HG03108 (cell line): ENCODE measurements around the gene TLR5.
"Not testable (repeated sequence)": the region's sequence is repeated elsewhere in the genome, so short reads cannot be mapped to it uniquely, and the experiment has no call there.

Experiments used
- ATAC-seq: cut with Tn5 transposase; IDR thresholded peaks from one replicate; pipeline ENCODE4 v1.9.1; 2021; ENCODE audit warnings: moderate library complexity; ENCODE audit not compliant: unreplicated experiment

The TLR5 gene, protein sequence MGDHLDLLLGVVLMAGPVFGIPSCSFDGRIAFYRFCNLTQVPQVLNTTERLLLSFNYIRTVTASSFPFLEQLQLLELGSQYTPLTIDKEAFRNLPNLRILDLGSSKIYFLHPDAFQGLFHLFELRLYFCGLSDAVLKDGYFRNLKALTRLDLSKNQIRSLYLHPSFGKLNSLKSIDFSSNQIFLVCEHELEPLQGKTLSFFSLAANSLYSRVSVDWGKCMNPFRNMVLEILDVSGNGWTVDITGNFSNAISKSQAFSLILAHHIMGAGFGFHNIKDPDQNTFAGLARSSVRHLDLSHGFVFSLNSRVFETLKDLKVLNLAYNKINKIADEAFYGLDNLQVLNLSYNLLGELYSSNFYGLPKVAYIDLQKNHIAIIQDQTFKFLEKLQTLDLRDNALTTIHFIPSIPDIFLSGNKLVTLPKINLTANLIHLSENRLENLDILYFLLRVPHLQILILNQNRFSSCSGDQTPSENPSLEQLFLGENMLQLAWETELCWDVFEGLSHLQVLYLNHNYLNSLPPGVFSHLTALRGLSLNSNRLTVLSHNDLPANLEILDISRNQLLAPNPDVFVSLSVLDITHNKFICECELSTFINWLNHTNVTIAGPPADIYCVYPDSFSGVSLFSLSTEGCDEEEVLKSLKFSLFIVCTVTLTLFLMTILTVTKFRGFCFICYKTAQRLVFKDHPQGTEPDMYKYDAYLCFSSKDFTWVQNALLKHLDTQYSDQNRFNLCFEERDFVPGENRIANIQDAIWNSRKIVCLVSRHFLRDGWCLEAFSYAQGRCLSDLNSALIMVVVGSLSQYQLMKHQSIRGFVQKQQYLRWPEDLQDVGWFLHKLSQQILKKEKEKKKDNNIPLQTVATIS

DNA sequence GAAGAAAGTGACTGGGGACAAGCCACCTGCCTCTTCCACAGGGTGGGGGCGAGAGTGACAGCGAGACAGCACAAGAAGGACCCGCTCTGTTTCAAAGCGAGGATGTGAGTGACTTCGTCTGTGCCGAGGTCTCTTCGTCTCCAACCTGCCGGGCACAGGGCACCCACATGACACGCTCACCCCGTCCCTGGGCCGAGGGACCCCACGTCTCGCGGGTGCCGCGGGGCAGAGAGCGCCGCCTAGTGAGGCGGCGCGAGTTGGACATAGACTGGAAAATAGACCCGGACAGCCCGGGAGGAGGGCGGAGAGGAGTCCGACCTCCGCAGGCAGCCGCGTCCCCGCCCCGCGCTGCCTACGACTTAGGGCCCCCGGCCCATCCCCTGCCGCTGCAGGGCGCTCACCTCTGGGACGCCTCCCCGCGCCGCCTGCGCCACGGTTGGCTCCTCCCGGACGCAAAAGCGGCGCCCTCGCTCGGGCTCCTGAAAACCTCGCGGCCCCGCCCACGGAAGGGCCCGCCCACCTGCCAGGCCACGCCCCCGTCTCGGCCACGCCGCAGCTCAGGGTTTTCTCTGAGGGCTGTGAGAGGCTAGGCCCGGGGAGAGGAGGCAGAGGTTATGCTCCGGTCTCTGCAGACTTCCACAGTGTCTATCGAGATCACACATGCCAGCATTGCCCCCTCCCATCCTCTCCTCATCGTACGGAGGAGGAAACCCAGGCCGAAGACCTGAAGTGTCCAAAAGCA is at the start of gene TLR5:
Gene TLR5 (minus strand): TSS at position 454 of the 742 bp plus-strand sequence. CDS start 30,217 bp downstream, outside the sequence.
- ATAC-seq: peak; percentile 94

DNA sequence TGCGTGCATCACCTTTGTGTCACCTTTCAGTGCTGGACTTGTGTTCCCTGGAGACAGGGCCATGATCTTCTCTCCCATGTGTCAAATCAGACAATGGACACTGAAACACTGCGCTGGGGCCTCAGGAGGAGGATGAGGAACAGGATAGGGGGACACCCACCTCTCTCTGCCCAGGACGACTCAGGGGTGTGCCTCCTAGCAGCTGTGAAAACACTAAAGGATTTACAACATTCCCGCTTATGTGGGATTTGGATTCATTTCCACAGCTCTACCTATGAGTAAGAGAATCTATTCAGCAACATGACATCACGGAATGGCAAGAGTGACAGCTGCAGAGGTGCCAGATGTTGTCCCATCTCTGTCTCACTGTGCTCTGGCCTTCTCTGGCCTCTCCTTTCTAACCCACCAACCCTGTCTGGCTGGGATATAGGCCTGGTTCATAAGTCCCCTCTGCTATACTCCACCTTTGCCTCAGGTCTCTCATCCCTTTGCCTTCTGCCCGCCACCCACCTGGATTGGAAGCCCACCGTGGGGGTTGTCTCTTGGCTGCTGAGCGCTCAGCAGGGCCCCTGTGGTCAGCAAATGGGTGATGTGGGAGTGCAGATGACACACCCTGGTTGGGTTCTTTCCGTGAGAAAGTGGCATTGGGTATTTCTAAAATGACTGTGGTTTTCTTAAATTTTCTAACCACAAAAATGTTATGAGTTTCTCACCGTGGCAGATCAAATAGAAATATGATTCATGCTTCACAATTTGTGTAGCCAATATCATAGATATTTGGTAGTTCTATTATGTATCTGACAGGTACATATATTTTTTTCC is 47.1 kb upstream of the TLR5 start:
- peak; percentile 48 for ATAC-seq

DNA sequence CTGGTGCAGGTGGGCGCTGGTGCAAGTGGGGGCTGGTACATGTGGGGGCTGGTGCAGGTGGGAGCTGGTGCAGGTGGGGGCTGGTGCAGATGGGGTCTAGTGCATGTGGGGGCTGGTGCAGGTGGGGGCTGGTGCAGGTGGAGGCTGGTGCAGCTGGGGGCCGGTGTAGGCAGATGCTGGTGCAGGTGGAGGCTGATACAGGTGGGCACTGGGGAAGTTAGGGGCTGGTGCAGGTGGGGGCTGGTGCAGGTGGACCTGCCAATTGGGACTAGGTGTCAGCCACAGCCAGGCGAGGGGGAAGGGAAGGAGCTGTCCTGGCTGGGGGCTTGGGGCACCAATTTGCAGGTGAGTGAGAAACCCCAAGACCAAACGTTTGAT is 46.5 kb upstream of the TLR5 start:
- ATAC-seq: no peak

DNA sequence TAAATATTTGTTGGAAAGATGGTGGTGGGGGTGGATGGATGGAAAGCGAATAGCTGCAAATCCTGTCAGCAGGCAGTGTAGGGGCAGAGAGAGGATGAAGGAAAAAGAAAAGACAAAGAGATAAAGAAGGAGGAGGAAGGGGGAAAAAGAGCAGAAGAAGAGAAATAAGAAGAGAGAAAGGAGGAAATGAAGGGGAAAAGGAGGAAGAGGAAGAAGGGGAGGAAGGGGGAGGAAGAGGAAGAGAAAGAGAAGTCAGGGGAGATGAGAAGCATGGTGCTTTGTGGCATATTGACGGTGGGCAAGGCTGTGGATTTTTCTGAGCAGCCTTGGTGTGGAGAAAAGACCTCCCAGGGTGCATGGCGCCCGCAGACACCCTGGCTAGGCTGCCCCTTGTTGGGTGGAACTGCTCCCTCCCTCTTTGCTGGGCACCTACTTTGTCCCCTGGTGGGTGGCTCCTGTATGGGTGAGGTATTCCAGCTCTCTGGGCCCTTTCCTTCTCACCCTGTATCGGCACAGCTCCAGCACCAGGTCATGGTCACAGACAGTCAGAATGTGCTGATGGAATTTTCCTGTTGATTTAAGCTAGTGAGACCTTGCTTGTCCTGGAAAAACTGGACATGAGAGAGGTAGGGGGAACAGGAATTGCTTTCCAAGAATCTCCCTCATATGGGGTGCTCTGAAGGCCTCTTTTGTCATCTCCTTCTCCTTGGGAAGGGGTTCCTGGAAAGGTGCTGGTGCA is 45.7 kb upstream of the TLR5 start:
- no peak for ATAC-seq

DNA sequence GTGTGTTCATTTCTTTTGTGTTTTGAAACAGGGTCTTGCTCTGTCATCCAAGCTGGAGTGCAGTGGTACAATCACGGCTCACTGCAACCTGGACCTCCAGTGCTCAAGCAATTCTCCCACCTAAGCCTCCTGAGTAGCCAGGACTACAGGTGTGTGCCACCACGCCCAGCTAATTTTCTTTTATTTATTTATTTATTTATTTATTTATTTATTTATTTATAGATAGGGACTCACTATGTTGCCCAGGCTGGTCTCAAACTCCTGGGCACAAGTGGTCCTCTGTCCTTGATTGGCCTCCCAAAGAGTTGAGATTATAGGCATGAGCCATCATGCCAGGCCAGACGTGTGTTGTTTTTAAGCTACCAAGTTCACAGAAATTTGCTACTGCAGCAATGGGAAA is 43.8 kb upstream of the TLR5 start:
- no peak for ATAC-seq

DNA sequence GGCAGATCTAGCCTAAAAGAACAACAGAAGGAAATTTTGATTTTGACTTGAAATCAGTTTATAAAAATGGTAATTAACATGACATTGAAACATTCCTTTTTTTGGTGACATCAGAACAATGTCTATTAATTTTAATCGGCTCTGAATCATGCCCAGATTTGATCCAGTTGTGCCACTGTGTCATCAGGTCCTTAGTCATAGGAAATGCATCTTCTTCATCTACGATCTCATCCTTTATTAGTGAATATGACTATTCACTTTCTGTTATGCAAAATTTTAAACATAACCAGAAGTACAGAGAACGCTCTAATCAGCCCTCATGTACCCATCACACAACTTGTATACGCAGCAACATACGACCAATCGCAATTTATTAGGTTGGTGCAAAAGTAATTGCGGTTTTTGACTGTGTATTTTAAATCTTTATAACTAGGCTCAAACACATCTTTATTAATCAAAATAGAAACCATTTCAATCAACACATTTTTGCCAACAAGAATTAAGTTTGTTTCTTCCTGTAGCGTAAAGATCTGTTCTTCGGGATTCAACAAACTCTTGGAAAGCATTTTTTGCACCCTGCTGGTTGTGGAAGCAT is 40.3 kb upstream of the TLR5 start:
- no peak for ATAC-seq

DNA sequence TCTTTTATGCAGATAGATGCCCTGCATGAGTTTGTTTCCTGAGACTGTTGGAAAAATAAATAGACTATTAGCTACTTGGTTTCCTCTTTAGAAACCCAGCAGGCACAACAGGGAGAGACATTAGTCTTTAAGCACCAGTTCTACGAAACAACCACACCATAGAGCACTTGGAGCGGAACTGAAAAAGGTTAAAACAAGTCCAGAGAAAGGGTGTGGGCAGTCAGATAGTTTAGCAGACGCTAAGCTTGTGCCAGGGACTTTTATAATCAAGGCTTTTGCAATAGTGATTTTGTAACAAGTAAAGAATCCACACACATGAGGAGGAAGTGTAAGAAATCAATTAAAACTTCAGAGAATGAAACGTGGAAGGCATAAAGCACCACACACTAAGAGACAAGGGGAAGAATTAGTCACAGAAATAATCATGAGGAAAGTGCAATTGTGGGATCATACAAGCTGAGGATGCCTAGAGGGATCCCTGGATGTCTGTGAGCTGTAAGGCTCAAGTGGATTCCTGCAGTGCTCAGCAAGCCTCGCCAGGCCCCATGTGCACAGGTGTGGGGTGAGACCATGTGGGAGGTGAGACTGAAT is 37.8 kb upstream of the TLR5 start:
- no peak for ATAC-seq

DNA sequence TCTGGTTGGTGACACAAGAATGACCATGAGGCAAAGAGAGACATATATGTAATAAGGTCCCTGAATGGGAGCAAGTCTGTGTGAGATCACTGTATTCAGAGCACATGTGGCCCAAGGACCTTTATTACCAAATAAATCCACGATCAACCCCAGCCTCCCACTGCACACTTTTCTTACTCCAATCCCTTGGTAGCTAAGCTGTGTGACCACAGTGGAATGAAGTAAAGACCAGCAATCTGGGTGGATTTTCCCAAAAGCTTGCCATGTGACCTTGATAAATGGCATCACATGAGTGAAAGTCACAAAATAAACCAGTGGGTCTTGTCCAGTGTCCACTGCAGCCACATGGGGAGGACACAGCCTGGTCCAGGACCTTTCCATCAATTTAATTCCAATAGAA is 36.7 kb upstream of the TLR5 start:
- no peak for ATAC-seq

DNA sequence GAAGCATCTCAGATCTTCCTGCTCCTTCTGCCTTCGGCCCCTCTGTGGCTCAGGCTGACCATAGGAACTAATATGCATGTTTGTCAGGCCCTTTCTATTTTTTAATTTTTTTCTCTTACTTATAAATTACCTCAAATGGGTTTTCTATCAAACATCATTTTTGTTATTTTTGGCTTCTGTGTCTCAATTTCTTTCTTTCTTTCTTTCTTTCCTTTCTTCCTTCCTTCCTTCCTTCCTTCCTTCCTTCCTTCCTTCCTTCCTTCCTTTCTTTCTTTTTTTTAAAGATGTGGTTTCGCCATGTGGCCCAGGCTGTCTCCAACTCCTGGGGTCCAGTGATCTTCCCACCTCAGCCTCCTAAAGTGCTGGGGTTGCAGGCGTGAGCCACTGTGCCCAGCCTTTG is 36.2 kb upstream of the TLR5 start:
- no peak for ATAC-seq

DNA sequence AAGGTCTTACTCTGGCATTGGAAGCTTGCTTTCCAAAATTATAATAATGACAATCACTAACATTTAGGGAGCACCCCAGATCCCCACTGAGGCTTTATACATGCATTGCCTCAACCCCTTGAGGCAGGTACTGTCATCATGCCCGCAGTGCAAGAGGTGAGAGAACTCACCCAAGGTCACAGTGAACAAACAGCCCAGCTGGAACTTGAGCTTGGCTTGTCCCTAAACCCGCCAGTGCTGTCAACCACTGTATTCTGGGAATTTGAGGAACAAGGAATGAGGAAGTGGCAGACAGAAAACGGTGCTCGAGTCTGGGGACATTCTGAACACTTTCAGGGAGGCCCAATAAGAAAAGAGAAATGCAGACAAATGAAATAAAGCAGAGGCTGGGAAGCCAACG is 34.6 kb upstream of the TLR5 start:
- ATAC-seq: no peak

DNA sequence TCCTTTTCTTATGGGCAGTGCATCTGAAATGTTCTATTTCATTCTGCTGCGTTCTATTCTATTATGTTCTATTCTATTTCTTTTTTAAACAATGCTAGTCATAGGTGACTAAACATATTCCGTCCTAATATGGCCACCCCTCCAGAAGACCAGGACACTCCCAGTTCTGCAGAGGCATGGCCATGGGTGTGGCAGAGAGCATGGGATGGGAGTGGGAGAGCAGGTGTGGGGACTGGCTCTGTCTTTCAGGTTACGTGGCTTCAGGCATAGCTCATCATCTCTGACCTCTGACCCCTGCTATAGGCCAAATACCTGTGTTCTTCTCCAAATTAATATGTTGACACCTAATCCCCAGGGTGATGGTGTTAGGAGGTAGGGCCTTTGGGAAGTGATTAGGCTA is 33.4 kb upstream of the TLR5 start:
- ATAC-seq: no peak

DNA sequence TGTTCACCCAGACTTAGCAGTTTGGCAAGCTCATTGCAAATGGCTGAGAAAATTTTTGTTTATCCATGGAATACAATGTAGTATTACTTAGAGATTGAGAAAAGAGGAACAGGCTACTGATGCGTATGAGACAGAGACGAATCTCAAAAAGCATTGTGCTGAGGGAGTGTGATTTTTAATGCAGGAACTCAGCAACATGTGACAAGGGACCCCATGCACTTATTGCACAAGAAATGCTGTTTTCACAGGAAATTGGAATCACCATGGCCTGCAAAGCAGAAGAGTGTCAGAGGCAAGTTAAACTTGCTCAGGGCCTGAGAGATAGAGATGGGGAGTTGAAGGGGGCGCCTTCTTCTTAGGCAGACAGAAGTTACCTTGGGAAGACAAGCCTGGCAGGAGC is 32.6 kb upstream of the TLR5 start:
- no peak for ATAC-seq

DNA sequence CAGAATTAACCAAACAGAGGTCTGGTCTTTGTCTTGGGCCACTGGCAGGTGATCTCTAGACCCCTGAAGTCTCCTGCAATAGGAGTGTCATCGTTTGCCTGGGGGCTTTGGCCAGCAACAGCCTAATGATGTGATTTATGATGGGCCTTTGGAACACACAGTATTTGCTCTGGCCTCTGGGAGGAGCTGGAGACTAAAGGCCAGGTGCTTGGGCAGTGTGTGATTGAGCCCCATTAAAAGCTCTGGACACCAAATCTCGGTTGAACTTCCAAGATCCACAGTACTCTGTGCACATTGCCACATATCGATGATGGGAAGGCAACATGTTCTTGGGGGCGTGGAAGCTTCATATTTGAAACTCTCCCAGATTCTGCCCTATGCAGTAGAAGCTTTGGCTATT is 32.0 kb upstream of the TLR5 start:
- ATAC-seq: no peak

DNA sequence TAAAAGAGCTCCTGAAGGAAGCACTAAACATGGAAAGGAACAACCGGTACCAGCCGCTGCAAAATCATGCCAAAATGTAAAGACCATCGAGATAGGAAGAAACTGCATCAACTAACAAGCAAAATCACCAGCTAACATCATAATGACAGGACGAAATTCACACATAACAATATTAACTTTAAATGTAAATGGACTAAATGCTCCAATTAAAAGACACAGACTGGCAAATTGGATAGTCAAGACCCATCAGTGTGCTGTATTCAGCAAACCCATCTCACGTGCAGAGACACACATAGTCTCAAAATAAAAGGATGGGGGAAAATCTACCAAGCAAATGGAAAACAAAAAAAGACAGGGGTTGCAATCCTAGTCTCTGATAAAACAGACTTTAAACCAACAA is 26.4 kb upstream of the TLR5 start:
- ATAC-seq: not testable (repeated sequence)

DNA sequence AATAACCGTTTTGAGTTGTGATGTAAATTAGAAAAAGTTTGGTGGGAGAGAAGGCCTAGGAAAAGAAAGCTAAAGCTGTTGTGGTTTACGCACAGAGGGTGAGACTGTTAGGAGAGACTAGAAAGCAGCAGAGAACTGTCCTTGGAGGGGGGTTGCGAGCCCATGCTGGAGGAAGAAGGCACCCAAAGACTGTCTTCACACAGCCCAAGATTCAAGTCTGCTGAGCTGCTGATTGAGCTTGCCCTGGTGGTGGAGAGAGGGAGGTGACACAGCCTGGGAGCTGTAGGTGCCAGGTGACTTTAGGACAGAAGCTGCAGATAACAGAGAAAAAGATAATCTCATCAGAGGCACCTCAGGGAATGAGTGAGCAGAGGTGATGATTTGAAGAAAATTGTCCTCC is 18.3 kb upstream of the TLR5 start:
- ATAC-seq: no peak

DNA sequence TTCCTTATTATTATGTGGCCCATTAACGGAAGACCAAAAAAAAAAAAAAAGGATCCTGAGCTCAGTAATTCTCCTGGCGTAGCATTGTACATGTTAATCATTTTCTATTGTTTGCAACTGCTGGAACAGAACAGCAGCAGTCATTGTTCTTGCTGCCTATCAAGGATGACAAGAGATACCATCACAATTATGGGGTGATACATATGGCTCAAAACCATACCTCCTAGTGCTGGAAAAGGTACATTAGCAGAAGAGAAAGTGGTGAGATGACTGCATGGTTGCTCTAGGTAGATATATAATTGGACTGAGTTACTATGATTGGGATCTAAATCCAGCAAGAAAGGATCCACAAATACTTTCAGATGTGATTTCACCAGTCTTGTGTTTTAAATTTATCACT is 13.3 kb upstream of the TLR5 start:
- ATAC-seq: no peak

DNA sequence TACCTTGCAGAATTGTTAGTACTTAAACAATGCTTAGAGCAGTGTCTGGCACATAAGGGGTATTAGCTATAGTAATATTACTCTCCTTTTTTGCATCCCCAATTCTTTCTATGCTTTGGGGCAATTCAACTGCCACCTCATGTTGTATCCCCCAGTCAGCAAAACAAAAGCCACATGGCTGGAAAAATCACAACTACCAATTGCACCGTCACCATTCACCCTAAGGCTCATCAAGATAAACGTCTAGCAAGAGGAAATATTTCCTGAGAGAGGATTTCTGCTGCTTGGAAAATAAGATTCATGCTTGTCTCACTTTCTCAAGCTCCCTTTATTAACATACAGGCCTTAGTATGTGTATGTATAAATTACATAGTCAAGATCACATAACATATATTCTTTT is 12.1 kb upstream of the TLR5 start:
- no peak for ATAC-seq

DNA sequence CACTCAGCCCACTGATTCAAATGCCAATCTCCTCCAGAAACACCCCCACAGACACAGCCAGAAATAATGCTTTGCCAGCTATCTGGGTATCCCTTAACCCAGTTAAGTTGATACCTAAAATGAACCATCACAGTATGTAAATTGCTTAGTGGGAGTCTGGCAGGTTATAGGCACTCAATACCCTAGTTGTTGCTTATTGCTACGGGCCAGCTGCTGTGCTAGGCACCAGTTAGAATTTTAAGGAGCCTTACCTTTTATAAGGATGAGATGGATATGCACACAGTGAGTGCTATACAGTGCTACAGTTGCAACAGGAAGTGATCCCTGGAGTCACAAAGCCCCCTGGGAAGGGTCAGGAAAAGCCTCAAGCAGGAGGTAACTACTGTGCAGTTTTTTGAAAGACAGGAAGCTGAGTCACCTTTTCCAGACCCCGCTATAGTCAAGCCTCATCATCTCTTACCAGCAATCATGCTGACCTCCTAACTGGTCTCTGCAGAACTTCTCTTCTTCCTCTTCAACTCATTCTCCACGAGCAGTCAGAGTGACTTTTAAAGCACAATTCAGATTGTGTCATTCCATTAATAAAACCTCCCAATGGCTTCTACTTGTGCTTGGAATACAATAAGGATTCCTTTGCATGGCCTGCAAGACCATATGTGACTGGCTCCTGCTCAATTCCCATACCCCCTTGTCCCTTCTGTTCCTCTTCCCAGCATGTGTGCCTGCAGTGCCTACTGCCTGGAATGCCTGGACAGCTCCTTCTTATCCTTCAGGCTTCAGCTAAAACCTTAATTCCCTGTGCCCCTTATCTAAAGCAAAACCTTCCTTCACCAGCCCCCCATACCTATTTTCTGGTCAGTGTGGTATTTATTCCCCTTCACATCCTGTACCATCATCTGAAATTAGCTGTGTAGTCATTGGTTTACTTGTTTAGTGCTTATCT is 10.4 kb upstream of the TLR5 start:
- ATAC-seq: no peak
